ENCODE measurements around the gene NRROS.

GRCh38 chr3:196670339-196670738 lies 30.8 kb downstream of the NRROS start:
- TF ChIP-seq CTCF (IDR thresholded peaks at IDR 0.05) (no peak), EZH2phosphoT487 (IDR thresholded peaks at IDR 0.05; ENCODE audit: borderline replicate concordance, low read depth) (no peak), POLR2AphosphoS5 (IDR thresholded peaks at IDR 0.05; ENCODE audit: low read depth, low read length) (no peak), NRF1 (IDR thresholded peaks at IDR 0.05; ENCODE audit: low read depth, low read length) (no peak), MEF2A (IDR thresholded peaks at IDR 0.05; ENCODE audit: borderline replicate concordance, low read depth) (no peak), EP300 (IDR thresholded peaks at IDR 0.05; ENCODE audit: borderline replicate concordance in 1 of 2, low read depth in 1 of 2, low read length in 1 of 2) (no peak), PBX3 (IDR thresholded peaks at IDR 0.05) (no peak), FOXJ3 (CRISPR knock-in tag; IDR thresholded peaks at IDR 0.05) (no peak)
